ENCODE data around the gene NRP2.

- TF ChIP-seq POLR2A (IDR thresholded peaks at IDR 0.05) = no peak
- no peak for TF ChIP-seq POLR2AphosphoS5 (IDR thresholded peaks at IDR 0.05)
- TF ChIP-seq CTCF (IDR thresholded peaks at IDR 0.05) = no peak
- TF ChIP-seq EP300 (IDR thresholded peaks at IDR 0.05) = no peak
Observed at GRCh38 chr2:205759732-205760131, 77.4 kb downstream of the NRP2 start.

All from upper lobe of left lung (tissue), 4 donors.